ENCODE measurements around the gene STAG1. TPM values are rescaled to one million over a fixed set of nuclear protein-coding genes. Genes with fewer than 3 reads are reported as not detected.

STAG1 gene
- total RNA-seq, 2 donors from 2014 or later: 26.8 to 29.8 TPM

DNA sequence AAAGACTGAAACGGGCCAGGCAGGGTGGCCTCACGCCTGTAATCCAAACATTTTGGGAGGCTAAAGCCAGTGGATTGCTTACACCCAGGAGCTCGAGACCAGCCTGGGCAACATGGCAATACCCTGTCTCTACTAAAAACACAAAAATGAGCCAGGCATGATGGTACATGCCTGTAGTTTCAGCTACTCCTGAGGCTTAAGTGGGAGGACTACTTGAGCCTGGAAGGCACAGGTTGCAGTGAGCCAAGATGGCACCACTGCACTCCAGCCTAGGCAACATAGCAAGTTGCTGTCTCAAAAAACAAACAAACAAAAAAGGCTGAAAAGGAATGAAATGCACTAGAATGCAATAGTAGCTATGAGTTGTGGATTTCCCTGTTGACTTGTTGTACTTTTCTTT lies 94.7 kb downstream of the STAG1 start:
- Histone ChIP-seq H3K27me3 (ENCODE audit: control insufficient read depth, insufficient read depth, low read length, poor library complexity, severe bottlenecking) (no peaks in the 10 kb centered on the region), H3K27ac (ENCODE audit: low read depth, low read length) (no peak overlapping the region), H3K4me3 (ENCODE audit: low read length) (no peak overlapping the region), H3K4me1 (ENCODE audit: control insufficient read depth, insufficient read depth, low read length) (no peaks in the 10 kb centered on the region), H3K9me3 (ENCODE audit: control insufficient read depth, low read length) (peaks cover 33% of the 10 kb centered on the region), H3K36me3 (ENCODE audit: control insufficient read depth, insufficient read depth, low read length) (no peaks in the 10 kb centered on the region), H3K9ac (ENCODE audit: extremely low read depth, low read length, poor library complexity, severe bottlenecking) (no peak overlapping the region)
- Mint-ChIP-seq H3K27ac (no peak overlapping the region), H3K27me3 (ENCODE audit: insufficient read depth) (no peaks in the 10 kb centered on the region), H3K9me3 (peaks cover 29% of the 10 kb centered on the region), H3K36me3 (ENCODE audit: low read depth) (peaks cover 23% of the 10 kb centered on the region), H3K4me3 (no peak overlapping the region), H3K4me1 (peaks cover 14% of the 10 kb centered on the region)
- no peak for DNase-seq
- 91 to 100% methylated on average over 2 to 3 of the region's 3 CpGs for WGBS, 2 experiments (ENCODE audit: insufficient coverage in 1 of 2, insufficient read length in 1 of 2)
- TF ChIP-seq, protein P1, sequence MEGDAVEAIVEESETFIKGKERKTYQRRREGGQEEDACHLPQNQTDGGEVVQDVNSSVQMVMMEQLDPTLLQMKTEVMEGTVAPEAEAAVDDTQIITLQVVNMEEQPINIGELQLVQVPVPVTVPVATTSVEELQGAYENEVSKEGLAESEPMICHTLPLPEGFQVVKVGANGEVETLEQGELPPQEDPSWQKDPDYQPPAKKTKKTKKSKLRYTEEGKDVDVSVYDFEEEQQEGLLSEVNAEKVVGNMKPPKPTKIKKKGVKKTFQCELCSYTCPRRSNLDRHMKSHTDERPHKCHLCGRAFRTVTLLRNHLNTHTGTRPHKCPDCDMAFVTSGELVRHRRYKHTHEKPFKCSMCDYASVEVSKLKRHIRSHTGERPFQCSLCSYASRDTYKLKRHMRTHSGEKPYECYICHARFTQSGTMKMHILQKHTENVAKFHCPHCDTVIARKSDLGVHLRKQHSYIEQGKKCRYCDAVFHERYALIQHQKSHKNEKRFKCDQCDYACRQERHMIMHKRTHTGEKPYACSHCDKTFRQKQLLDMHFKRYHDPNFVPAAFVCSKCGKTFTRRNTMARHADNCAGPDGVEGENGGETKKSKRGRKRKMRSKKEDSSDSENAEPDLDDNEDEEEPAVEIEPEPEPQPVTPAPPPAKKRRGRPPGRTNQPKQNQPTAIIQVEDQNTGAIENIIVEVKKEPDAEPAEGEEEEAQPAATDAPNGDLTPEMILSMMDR (conservative IDR thresholded peaks at IDR 0.05): no peak

DNA sequence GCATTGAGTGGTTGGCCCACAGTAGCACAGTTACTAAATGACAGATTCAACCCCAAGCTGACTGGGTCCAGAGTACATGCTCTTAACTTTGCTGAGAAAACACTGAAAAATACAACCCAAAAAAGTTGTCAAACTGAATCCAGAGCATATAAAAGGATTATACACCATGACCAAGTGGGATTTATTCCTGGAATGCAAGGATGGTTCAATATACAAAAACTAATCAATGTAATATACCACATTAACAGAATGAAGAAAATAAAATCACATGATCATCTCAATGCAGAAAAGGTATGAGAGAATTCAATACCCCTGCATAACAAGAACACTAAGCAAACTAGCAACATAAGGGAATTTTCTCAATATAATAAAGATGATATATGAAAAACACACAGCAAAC lies 98.5 kb downstream of the STAG1 start:
- Mint-ChIP-seq H3K9me3 (peaks cover 29% of the 10 kb centered on the region), H3K36me3 (ENCODE audit: low read depth) (peaks cover 23% of the 10 kb centered on the region), H3K4me3 (no peak overlapping the region), H3K4me1 (no peaks in the 10 kb centered on the region), H3K27me3 (ENCODE audit: insufficient read depth) (no peaks in the 10 kb centered on the region), H3K27ac (no peak overlapping the region)
- H3K9ac ChIP-seq (ENCODE audit: extremely low read depth, low read length, poor library complexity, severe bottlenecking): no peak overlapping the region
- H3K27me3 ChIP-seq (ENCODE audit: control insufficient read depth, insufficient read depth, low read length, poor library complexity, severe bottlenecking): no peaks in the 10 kb centered on the region
- TF ChIP-seq, protein P1 (conservative IDR thresholded peaks at IDR 0.05): no peak
- no peak overlapping the region for H3K27ac ChIP-seq (ENCODE audit: low read depth, low read length)
- peaks cover 35% of the 10 kb centered on the region for H3K9me3 ChIP-seq (ENCODE audit: control insufficient read depth, low read length)
- H3K4me1 ChIP-seq (ENCODE audit: control insufficient read depth, insufficient read depth, low read length): no peaks in the 10 kb centered on the region
- no peak for DNase-seq
- no peaks in the 10 kb centered on the region for H3K36me3 ChIP-seq (ENCODE audit: control insufficient read depth, insufficient read depth, low read length)
- H3K4me3 ChIP-seq (ENCODE audit: low read length): peak overlapping the region; percentile 39

DNA sequence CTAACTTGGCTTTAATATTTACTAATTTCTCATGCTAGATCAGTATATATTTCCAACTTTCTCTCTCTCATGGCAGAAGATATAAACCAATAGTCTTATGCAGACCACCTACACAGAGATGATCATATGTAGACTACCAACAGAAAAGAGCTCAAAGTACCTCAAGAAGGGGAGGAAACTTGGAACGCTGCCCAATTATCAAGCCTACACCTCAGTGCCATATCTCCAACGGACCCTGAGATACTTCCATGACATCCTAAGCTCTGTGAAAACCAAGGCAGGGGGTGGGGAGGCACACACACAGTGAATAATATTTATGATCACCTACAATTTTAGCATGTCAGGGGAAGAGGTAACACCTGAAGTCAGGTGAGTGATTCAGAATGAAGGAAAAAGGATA lies 100.6 kb downstream of the STAG1 start:
- Mint-ChIP-seq H3K27me3 (ENCODE audit: insufficient read depth) (no peaks in the 10 kb centered on the region), H3K36me3 (ENCODE audit: low read depth) (peaks cover 23% of the 10 kb centered on the region), H3K4me3 (no peak overlapping the region), H3K9me3 (peaks cover 29% of the 10 kb centered on the region), H3K4me1 (no peaks in the 10 kb centered on the region), H3K27ac (no peak overlapping the region)
- WGBS, 2 experiments (ENCODE audit: insufficient coverage in 1 of 2, insufficient read length in 1 of 2): 96% methylated on average over 2 of the region's 2 CpGs; no CpG with 5 or more reads in 1 of the 2 experiments
- no peak overlapping the region for H3K9ac ChIP-seq (ENCODE audit: extremely low read depth, low read length, poor library complexity, severe bottlenecking)
- H3K9me3 ChIP-seq (ENCODE audit: control insufficient read depth, low read length): peaks cover 35% of the 10 kb centered on the region
- no peak for DNase-seq
- TF ChIP-seq, protein P1 (conservative IDR thresholded peaks at IDR 0.05): no peak
- no peak overlapping the region for H3K27ac ChIP-seq (ENCODE audit: low read depth, low read length)
- H3K36me3 ChIP-seq (ENCODE audit: control insufficient read depth, insufficient read depth, low read length): no peaks in the 10 kb centered on the region
- H3K27me3 ChIP-seq (ENCODE audit: control insufficient read depth, insufficient read depth, low read length, poor library complexity, severe bottlenecking): no peaks in the 10 kb centered on the region
- no peaks in the 10 kb centered on the region for H3K4me1 ChIP-seq (ENCODE audit: control insufficient read depth, insufficient read depth, low read length)
- no peak overlapping the region for H3K4me3 ChIP-seq (ENCODE audit: low read length)

Measured in endodermal cell (in vitro differentiated cells).